Body of pancreas (tissue), 4 donors: Measurements from ENCODE around the gene MED17. TPM values are rescaled to one million over a fixed set of nuclear protein-coding genes. Genes with fewer than 3 reads are reported as not detected.
"Not testable (repeated sequence)": the region's sequence is repeated elsewhere in the genome, so short reads cannot be mapped to it uniquely, and the experiment has no call there.

ENCODE experiments used
- ATAC-seq: fragments of 150-250 bp; one replicate; pipeline ENCODE4 v1.9.1; 2016
- DNase-seq, 4 donors: peaks; one replicate each; pipeline ENCODE4 v3.0.0-alpha.2; 2019
- H3K27ac ChIP-seq, 4 donors: fragments of 200-600 bp; sonication (generic); 1 replicate in 3 of 4; 2 replicates in 1 of 4; pipeline versions ENCODE4 v1.5.1 to v1.6.1; 2016 to 2019; ENCODE audit warnings: mild to moderate bottlenecking in 1 of 4, mixed read lengths in 1 of 4, moderate library complexity in 1 of 4
- H3K27me3 ChIP-seq, 2 donors: fragments of 200-600 bp; sonication (generic); one replicate each; pipeline ENCODE4 v1.6.0; 2016; ENCODE audit warnings: mild to moderate bottlenecking in 1 of 2
- H3K36me3 ChIP-seq, 2 donors: fragments of 200-600 bp; sonication (generic); replicated peaks in 1 of 2; 2 replicates each; pipeline ENCODE4 v1.5.1; 2016; ENCODE audit warnings: low read depth in 2 of 2; ENCODE audit not compliant: insufficient read depth in 1 of 2
- H3K4me1 ChIP-seq: fragments of 200-600 bp; sonication (generic); one replicate; pipeline ENCODE4 v1.6.0; 2016
- H3K4me3 ChIP-seq, 2 donors: fragments of 200-600 bp; sonication (generic); 1 replicate in 1 of 2; 2 replicates in 1 of 2; pipeline ENCODE4 v1.5.1; 2016 to 2019
- H3K9me3 ChIP-seq, 3 donors: fragments of 200-600 bp; sonication (generic); 1 replicate in 2 of 3; 2 replicates in 1 of 3; pipeline ENCODE4 v1.5.1; 2016
- POLR2A ChIP-seq, 3 donors: fragments of 450-650 bp; IDR thresholded peaks; one replicate each; pipeline ENCODE4 v1.6.1; 2016; ENCODE audit warnings: antibody characterized with exemption in 3 of 3, mild to moderate bottlenecking in 2 of 3
- WGBS, 2 donors: methylation state at CpG; one replicate each; pipeline ENCODE4 v1.1.5; 2017; 5-methylcytosine and 5-hydroxymethylcytosine counted together
- intact Hi-C: fragments of 100-400 bp; cut with DNase I; formaldehyde crosslinking; loops from one replicate; pipeline ENCODE4 v1.15.1; 2023
- total RNA-seq, 2 donors: library from RNA; depleted of rRNA; stranded (reverse); fragments of >200 nt; gene quantifications; one replicate each; pipeline ENCODE4 v1.1.0, GENCODE V29; 2016
- TF ChIP-seq, protein P1 (sequence below), 7 experiments: fragments of 450-650 bp in 4 of 7; fragments of 200-600 bp in 3 of 7; sonication (generic) in 3 of 7; IDR thresholded peaks; one replicate each; pipeline ENCODE4 v1.5.1; 2016 to 2019; ENCODE audit warnings: antibody characterized with exemption in 7 of 7

The MED17 gene
- total RNA-seq, 2 donors from 2014 or later, result 18.9 to 22.4 TPM

DNA sequence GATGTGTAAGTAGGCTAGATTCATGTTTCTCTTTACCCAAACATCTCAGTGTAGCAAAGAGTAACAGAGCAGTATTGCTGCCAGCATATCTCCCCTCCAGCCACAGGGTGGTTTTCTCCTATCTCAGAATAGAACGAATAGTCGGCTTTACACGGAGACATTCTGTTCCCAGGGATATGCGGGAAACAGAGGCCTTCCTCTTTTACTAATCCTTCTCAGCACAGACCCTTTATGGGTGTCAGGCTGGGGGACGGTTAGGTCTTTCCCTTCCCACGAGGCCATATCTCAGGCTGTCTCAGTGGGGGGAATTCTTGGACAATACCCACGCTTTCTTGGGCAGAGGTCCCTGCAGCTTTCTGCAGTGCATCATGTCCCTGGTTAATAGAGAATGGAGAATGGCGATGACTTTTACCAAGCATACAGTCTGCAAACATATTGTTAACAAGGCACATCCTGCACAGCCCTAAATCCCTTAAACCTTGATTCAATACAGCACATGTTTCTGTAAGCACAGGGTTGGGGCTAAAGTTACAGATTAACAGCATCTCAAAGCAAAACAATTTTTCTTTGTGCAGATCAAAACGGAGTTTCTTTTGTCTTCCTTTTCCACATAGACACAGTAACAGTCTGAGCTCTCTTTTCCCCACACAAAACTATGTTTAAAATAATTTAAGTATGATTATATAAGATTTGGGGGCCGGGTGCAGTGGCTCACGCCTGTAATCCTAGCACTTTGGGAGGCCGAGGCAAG is 38.9 kb upstream of the MED17 start:
- H3K36me3 ChIP-seq, H3K9me3 ChIP-seq, ATAC-seq, H3K4me3 ChIP-seq, intact Hi-C loops, H3K27me3 ChIP-seq: not testable (repeated sequence)
- 10 to 13% methylated on average over 12 of the region's 12 CpGs for WGBS, 2 donors
- peak in 1 of 4 donors; percentile 33 for DNase-seq
- peak in 2 of 3 donors; percentile 15 to 34 for TF ChIP-seq POLR2A (IDR thresholded peaks at IDR 0.05)
- Histone ChIP-seq H3K27ac (peak overlapping the region; percentile 78 to 98 (median 96)), H3K4me1 (peaks cover 43% of the 10 kb centered on the region)

DNA sequence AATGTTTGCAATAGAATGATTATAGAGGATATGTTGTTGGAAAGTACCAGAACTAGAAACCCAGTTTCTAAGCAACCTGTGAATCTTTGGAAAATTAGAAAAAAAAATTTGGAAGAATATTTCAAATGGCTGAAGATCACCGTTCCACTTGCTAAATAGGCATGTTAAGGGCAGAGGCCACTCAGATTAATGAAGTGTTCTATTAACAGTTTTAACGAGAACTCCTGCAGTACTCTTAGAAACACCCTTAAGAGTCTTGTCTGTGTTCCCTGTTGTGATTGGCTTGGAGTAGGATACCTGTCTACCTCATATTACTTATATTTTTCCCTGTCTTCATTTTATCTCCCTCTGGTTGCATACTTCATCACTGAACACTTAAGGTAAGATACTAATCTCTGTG is 38.0 kb upstream of the MED17 start:
- intact Hi-C loops, result no loop called here
- H3K4me1 ChIP-seq, result peaks cover 42% of the 10 kb centered on the region
- H3K4me3 ChIP-seq, result no peak overlapping the region
- TF ChIP-seq POLR2A (IDR thresholded peaks at IDR 0.05), result no peak
- TF ChIP-seq, protein P1, sequence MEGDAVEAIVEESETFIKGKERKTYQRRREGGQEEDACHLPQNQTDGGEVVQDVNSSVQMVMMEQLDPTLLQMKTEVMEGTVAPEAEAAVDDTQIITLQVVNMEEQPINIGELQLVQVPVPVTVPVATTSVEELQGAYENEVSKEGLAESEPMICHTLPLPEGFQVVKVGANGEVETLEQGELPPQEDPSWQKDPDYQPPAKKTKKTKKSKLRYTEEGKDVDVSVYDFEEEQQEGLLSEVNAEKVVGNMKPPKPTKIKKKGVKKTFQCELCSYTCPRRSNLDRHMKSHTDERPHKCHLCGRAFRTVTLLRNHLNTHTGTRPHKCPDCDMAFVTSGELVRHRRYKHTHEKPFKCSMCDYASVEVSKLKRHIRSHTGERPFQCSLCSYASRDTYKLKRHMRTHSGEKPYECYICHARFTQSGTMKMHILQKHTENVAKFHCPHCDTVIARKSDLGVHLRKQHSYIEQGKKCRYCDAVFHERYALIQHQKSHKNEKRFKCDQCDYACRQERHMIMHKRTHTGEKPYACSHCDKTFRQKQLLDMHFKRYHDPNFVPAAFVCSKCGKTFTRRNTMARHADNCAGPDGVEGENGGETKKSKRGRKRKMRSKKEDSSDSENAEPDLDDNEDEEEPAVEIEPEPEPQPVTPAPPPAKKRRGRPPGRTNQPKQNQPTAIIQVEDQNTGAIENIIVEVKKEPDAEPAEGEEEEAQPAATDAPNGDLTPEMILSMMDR (IDR thresholded peaks at IDR 0.05), result no peak
- WGBS, 2 donors, result 9 to 21% methylated on average over 2 of the region's 2 CpGs
- H3K36me3 ChIP-seq, result no peaks in the 10 kb centered on the region
- DNase-seq, result no peak
- no peaks in the 10 kb centered on the region for H3K9me3 ChIP-seq
- no peak for ATAC-seq
- H3K27me3 ChIP-seq, result no peaks in the 10 kb centered on the region
- H3K27ac ChIP-seq, result peak overlapping the region in 3 of 4 donors; percentile 9 to 98 (median 97)

DNA sequence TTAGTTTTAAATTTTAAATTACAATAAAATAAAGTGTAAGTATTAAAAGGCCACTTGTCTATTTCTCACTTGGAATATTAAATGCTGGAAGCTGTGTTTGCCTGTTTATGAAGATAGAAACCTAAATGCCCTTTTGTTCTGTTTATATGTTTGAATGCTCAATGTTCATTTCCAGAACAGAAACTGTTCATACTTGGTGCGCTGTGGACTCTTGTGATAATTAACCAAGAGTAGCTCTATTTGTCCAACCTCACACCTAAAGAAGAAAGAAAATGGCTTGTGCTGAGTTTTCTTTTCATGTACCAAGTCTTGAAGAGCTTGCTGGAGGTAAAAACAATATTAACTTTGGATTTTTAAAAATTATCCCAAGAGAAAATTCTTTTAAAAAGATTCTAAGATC is 37.0 kb upstream of the MED17 start:
- no peak for TF ChIP-seq POLR2A (IDR thresholded peaks at IDR 0.05)
- TF ChIP-seq, protein P1 (IDR thresholded peaks at IDR 0.05), result no peak
- WGBS, 2 donors, result 43 to 75% methylated on average over 1 of the region's 1 CpG
- no peaks in the 10 kb centered on the region for H3K27me3 ChIP-seq
- intact Hi-C loops, result no loop called here
- H3K4me3 ChIP-seq, result no peak overlapping the region
- peaks cover 42% of the 10 kb centered on the region for H3K4me1 ChIP-seq
- H3K27ac ChIP-seq, result peak overlapping the region in 2 of 4 donors; percentile 46 to 98
- DNase-seq, result no peak
- H3K9me3 ChIP-seq, result no peaks in the 10 kb centered on the region
- ATAC-seq, result no peak
- H3K36me3 ChIP-seq, result no peaks in the 10 kb centered on the region

DNA sequence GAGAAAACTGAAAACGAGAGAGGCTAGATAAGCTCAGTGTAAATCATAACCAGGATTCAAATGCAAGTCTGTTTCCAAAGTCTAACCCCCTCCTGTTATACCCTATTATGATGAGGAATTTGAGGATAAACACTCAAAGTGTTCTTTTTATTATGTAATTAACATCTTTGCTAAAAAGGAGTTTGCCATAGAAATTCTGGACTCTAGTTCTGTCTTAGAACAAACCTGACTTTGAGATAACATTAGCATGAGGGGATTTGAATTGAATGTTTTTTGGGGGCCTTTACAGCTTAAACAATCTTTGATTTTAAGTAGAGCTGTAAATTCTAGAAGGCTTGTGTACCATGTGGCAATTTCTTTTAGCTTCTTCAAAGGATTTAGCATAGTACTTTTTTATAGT is 33.1 kb upstream of the MED17 start:
- Histone ChIP-seq H3K4me3 (no peak overlapping the region), H3K9me3 (no peaks in the 10 kb centered on the region), H3K27me3 (no peaks in the 10 kb centered on the region), H3K36me3 (peaks cover 0 to 13% of the 10 kb centered on the region in 2 donors), H3K27ac (no peak overlapping the region), H3K4me1 (peaks cover 3% of the 10 kb centered on the region)
- WGBS, 2 donors, result 60 to 76% methylated on average over 1 of the region's 1 CpG
- DNase-seq (no peak), ATAC-seq (no peak)
- TF ChIP-seq, protein P1 (IDR thresholded peaks at IDR 0.05), result no peak
- no peak for TF ChIP-seq POLR2A (IDR thresholded peaks at IDR 0.05)
- intact Hi-C loops, result no loop called here

DNA sequence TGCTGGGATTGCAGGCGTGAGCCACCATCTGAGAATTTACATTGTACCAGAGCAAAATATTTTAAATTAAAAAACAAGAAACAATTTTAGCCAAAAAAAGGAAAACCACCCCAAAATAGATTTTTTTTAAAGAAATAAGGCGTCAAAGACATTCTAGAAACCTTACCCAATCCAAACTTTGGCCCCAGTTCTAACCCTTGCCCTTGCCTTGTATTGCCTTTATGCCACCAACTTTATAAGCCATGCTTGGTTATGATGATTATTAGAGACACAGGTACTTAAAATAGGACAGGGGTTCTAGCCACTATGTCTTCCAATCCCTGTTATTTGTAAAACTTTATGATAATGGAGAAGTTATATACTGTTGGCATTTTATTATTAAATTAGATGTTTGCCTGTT is 30.8 kb upstream of the MED17 start:
- no peak for TF ChIP-seq POLR2A (IDR thresholded peaks at IDR 0.05)
- TF ChIP-seq, protein P1 (IDR thresholded peaks at IDR 0.05), result no peak
- H3K27me3 ChIP-seq, result no peaks in the 10 kb centered on the region
- H3K4me1 ChIP-seq, result no peaks in the 10 kb centered on the region
- no peak overlapping the region for H3K27ac ChIP-seq
- ATAC-seq, result no peak
- intact Hi-C loops, result no loop called here
- DNase-seq, result no peak
- H3K9me3 ChIP-seq, result no peaks in the 10 kb centered on the region
- 87 to 96% methylated on average over 2 of the region's 2 CpGs for WGBS, 2 donors
- H3K36me3 ChIP-seq, result peaks cover 12 to 23% of the 10 kb centered on the region in 2 donors
- no peak overlapping the region for H3K4me3 ChIP-seq
